Liver (tissue), 9 donors: ENCODE results near the gene ACTR1B. TPM values are rescaled to one million over a fixed set of nuclear protein-coding genes. Genes with fewer than 3 reads are reported as not detected.

Experiments
- DNase-seq: peaks from one replicate; pipeline ENCODE4 v3.0.0-alpha.2; 2017; ENCODE audit warnings: low spot score
- H3K27ac ChIP-seq, 2 donors: one replicate each; pipeline ENCODE4 v1.7.0; 2013; ENCODE audit warnings: inconsistent platforms in 2 of 2, low read length in 2 of 2, control low read depth in 1 of 2, low read depth in 1 of 2, mild to moderate bottlenecking in 1 of 2
- H3K27me3 ChIP-seq, 4 donors: one replicate each; pipeline versions ENCODE4 v1.6.1 to v1.7.0; 2013; ENCODE audit warnings: low read length in 3 of 4, inconsistent platforms in 1 of 4, mild to moderate bottlenecking in 1 of 4, moderate library complexity in 1 of 4; ENCODE audit not compliant: control insufficient read depth in 4 of 4, insufficient read depth in 4 of 4
- H3K36me3 ChIP-seq, 4 donors: one replicate each; pipeline versions ENCODE4 v1.6.1 to v1.7.0; 2013; ENCODE audit warnings: low read length in 3 of 4, mild to moderate bottlenecking in 3 of 4, low read depth in 1 of 4, moderate library complexity in 1 of 4; ENCODE audit not compliant: control insufficient read depth in 4 of 4, insufficient read depth in 3 of 4
- H3K4me1 ChIP-seq, 4 donors: one replicate each; pipeline versions ENCODE4 v1.6.1 to v1.7.0; 2013; ENCODE audit warnings: low read length in 3 of 4, mild to moderate bottlenecking in 3 of 4, moderate library complexity in 1 of 4; ENCODE audit not compliant: control insufficient read depth in 4 of 4, insufficient read depth in 4 of 4
- H3K4me3 ChIP-seq, 3 donors: one replicate each; pipeline versions ENCODE4 v1.6.1 to v1.7.0; 2013; ENCODE audit warnings: low read length in 3 of 3, control low read depth in 1 of 3, low read depth in 1 of 3, mild to moderate bottlenecking in 1 of 3
- H3K9ac ChIP-seq, 2 donors: one replicate each; pipeline ENCODE4 v1.7.0; 2013; ENCODE audit warnings: low read length in 2 of 2, mild to moderate bottlenecking in 2 of 2, moderate library complexity in 2 of 2, control low read depth in 1 of 2, low read depth in 1 of 2
- H3K9me3 ChIP-seq, 4 donors: one replicate each; pipeline versions ENCODE4 v1.6.1 to v1.7.0; 2013; ENCODE audit warnings: low read length in 3 of 4; ENCODE audit not compliant: control insufficient read depth in 4 of 4
- EGR1 ChIP-seq, 2 donors: IDR thresholded peaks; 2 replicates each; pipeline ENCODE4 v1.6.1; 2016 to 2018; ENCODE audit warnings: antibody characterized with exemption in 2 of 2, low read depth in 2 of 2
- FOXA1 ChIP-seq: IDR thresholded peaks from 2 replicates; pipeline ENCODE4 v1.6.1; 2016; ENCODE audit warnings: antibody characterized with exemption
- FOXA2 ChIP-seq: IDR thresholded peaks from 2 replicates; pipeline ENCODE4 v1.6.1; 2016; ENCODE audit warnings: antibody characterized with exemption
- GABPA ChIP-seq, 2 donors: IDR thresholded peaks in 1 of 2; conservative IDR thresholded peaks in 1 of 2; 2 replicates each; pipeline ENCODE4 v1.6.1; 2016; ENCODE audit warnings: antibody characterized with exemption in 2 of 2, mild to moderate bottlenecking in 1 of 2, moderate library complexity in 1 of 2
- HNF4A ChIP-seq, 2 donors: conservative IDR thresholded peaks; 2 replicates each; pipeline ENCODE4 v1.6.1; 2016; ENCODE audit warnings: antibody characterized with exemption in 2 of 2, mild to moderate bottlenecking in 2 of 2
- HNF4G ChIP-seq: IDR thresholded peaks from 2 replicates; pipeline ENCODE4 v1.6.1; 2016; ENCODE audit warnings: antibody characterized with exemption
- JUND ChIP-seq, 2 donors: IDR thresholded peaks; 2 replicates each; pipeline ENCODE4 v1.6.1; 2016; ENCODE audit warnings: antibody characterized with exemption in 2 of 2
- MAX ChIP-seq: IDR thresholded peaks from 2 replicates; pipeline ENCODE4 v1.6.1; 2016; ENCODE audit warnings: antibody characterized with exemption
- NR2F2 ChIP-seq: IDR thresholded peaks from 2 replicates; pipeline ENCODE4 v1.6.1; 2016; ENCODE audit warnings: antibody characterized with exemption
- RAD21 ChIP-seq, 2 donors: IDR thresholded peaks; 2 replicates each; pipeline ENCODE4 v1.6.1; 2016; ENCODE audit warnings: antibody characterized with exemption in 2 of 2, mild to moderate bottlenecking in 2 of 2
- RXRA ChIP-seq, 2 donors: IDR thresholded peaks; 2 replicates each; pipeline ENCODE4 v1.6.1; 2017 to 2018; ENCODE audit warnings: antibody characterized with exemption in 2 of 2, mild to moderate bottlenecking in 1 of 2
- SP1 ChIP-seq: IDR thresholded peaks from 2 replicates; pipeline ENCODE4 v1.6.1; 2018; ENCODE audit warnings: antibody characterized with exemption, mild to moderate bottlenecking
- TAF1 ChIP-seq: conservative IDR thresholded peaks from 2 replicates; pipeline ENCODE4 v1.6.1; 2016; ENCODE audit warnings: antibody characterized with exemption, mild to moderate bottlenecking
- YY1 ChIP-seq: IDR thresholded peaks from 2 replicates; pipeline ENCODE4 v1.6.1; 2016; ENCODE audit warnings: antibody characterized with exemption, mild to moderate bottlenecking
- ZBTB33 ChIP-seq: IDR thresholded peaks from 2 replicates; pipeline ENCODE4 v1.6.1; 2016; ENCODE audit warnings: antibody characterized with exemption
- WGBS: extraction: QIAGEN DNeasy Blood & Tissue Kit; methylation state at CpG from one replicate; pipeline ENCODE4 v1.1.7; 2013; 5-methylcytosine and 5-hydroxymethylcytosine counted together
- polyA plus RNA-seq, 2 donors: library from polyadenylated mRNA; stranded (reverse) in 1 of 2; unstranded in 1 of 2; fragments of 200-250 nt in 1 of 2; fragments of >200 nt in 1 of 2; fragmentation: Nextera tagmentation in 1 of 2; extraction: Ambion mirVana in 1 of 2; gene quantifications; one replicate each; pipeline versions ENCODE4 v1.2.1 to v1.2.3, GENCODE V29; 2013 to 2015
- total RNA-seq, 2 donors: library from RNA; depleted of rRNA; stranded (reverse); fragments of >200 nt; gene quantifications; one replicate each; pipeline ENCODE4 v1.2.3, GENCODE V29; 2014
- TF ChIP-seq, protein P1 (sequence below): fragments of 150-350 bp; IDR thresholded peaks from 2 replicates; pipeline ENCODE4 v1.5.1; 2017; ENCODE audit warnings: improper control_type of control experiment, low read depth, low read length; ENCODE audit not compliant: missing input control
- TF ChIP-seq, protein P2 (sequence below): IDR thresholded peaks from 2 replicates; pipeline ENCODE4 v1.6.1; 2016; ENCODE audit warnings: antibody characterized with exemption
- TF ChIP-seq, protein P3 (sequence below): IDR thresholded peaks from 2 replicates; pipeline ENCODE4 v1.6.1; 2016; ENCODE audit warnings: antibody characterized with exemption, mild to moderate bottlenecking
- donor health status: healthy.
- donor health status: healthy.
- donor health status: healthy.
- donor health status: healthy.
- donor health status: healthy.

Gene ACTR1B
- total and polyA plus RNA-seq, 4 donors = 15.3 to 35.8 (median 28.8) TPM

GRCh38 chr2:97677480-97677879, 13.6 kb upstream of the ACTR1B start:
- DNase-seq = no peak
- Histone ChIP-seq H3K27me3 (no peaks in the 10 kb centered on the region), H3K36me3 (no peaks in the 10 kb centered on the region), H3K4me1 (no peaks in the 10 kb centered on the region), H3K9me3 (no peaks in the 10 kb centered on the region), H3K27ac (no peak overlapping the region), H3K4me3 (no peak overlapping the region), H3K9ac (no peak overlapping the region)
- 87% methylated on average over 2 of the region's 2 CpGs for WGBS
- TF ChIP-seq RAD21 (IDR thresholded peaks at IDR 0.05) (no peak), FOXA2 (no peak), EGR1 (IDR thresholded peaks at IDR 0.05; ENCODE audit: low read depth in 2 of 2) (no peak), YY1 (no peak), FOXA1 (no peak), SP1 (no peak), JUND (IDR thresholded peaks at IDR 0.05) (no peak), TAF1 (no peak), RXRA (IDR thresholded peaks at IDR 0.05) (no peak), ZBTB33 (no peak), HNF4G (no peak)
- TF ChIP-seq, protein P1, sequence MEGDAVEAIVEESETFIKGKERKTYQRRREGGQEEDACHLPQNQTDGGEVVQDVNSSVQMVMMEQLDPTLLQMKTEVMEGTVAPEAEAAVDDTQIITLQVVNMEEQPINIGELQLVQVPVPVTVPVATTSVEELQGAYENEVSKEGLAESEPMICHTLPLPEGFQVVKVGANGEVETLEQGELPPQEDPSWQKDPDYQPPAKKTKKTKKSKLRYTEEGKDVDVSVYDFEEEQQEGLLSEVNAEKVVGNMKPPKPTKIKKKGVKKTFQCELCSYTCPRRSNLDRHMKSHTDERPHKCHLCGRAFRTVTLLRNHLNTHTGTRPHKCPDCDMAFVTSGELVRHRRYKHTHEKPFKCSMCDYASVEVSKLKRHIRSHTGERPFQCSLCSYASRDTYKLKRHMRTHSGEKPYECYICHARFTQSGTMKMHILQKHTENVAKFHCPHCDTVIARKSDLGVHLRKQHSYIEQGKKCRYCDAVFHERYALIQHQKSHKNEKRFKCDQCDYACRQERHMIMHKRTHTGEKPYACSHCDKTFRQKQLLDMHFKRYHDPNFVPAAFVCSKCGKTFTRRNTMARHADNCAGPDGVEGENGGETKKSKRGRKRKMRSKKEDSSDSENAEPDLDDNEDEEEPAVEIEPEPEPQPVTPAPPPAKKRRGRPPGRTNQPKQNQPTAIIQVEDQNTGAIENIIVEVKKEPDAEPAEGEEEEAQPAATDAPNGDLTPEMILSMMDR = no peak
- TF ChIP-seq, protein P2, sequence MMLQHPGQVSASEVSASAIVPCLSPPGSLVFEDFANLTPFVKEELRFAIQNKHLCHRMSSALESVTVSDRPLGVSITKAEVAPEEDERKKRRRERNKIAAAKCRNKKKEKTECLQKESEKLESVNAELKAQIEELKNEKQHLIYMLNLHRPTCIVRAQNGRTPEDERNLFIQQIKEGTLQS = no peak

DNA sequence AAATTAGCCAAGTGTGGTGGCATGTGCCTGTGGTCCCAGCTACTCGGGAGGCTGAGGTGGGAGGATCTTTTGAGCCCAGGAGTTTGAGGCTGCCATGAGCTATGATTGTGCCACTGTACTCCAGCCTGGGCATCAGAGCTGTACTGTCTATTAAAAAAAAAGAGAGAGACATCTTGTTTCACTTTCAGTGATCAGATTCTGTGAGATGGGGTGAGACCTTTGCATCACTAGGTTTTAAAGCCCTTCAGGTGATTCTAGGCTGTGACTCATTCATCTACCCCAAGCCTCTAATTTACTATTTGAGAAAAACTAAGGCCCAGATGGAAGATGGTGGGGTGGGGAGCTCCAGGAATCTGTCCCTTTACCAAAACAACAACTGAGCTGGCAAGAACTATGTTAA, 12.8 kb upstream of the ACTR1B start:
- Histone ChIP-seq H3K9ac (no peak overlapping the region), H3K36me3 (no peaks in the 10 kb centered on the region), H3K27me3 (no peaks in the 10 kb centered on the region), H3K27ac (no peak overlapping the region), H3K4me3 (no peak overlapping the region), H3K9me3 (no peaks in the 10 kb centered on the region), H3K4me1 (no peaks in the 10 kb centered on the region)
- WGBS = 98% methylated on average over 1 of the region's 1 CpG
- no peak for TF ChIP-seq YY1
- no peak for TF ChIP-seq GABPA (IDR thresholded peaks at IDR 0.05 in 1 of 2, conservative IDR thresholded peaks at IDR 0.05 in 1 of 2)
- no peak for TF ChIP-seq FOXA2
- TF ChIP-seq FOXA1 = no peak
- TF ChIP-seq, protein P3, sequence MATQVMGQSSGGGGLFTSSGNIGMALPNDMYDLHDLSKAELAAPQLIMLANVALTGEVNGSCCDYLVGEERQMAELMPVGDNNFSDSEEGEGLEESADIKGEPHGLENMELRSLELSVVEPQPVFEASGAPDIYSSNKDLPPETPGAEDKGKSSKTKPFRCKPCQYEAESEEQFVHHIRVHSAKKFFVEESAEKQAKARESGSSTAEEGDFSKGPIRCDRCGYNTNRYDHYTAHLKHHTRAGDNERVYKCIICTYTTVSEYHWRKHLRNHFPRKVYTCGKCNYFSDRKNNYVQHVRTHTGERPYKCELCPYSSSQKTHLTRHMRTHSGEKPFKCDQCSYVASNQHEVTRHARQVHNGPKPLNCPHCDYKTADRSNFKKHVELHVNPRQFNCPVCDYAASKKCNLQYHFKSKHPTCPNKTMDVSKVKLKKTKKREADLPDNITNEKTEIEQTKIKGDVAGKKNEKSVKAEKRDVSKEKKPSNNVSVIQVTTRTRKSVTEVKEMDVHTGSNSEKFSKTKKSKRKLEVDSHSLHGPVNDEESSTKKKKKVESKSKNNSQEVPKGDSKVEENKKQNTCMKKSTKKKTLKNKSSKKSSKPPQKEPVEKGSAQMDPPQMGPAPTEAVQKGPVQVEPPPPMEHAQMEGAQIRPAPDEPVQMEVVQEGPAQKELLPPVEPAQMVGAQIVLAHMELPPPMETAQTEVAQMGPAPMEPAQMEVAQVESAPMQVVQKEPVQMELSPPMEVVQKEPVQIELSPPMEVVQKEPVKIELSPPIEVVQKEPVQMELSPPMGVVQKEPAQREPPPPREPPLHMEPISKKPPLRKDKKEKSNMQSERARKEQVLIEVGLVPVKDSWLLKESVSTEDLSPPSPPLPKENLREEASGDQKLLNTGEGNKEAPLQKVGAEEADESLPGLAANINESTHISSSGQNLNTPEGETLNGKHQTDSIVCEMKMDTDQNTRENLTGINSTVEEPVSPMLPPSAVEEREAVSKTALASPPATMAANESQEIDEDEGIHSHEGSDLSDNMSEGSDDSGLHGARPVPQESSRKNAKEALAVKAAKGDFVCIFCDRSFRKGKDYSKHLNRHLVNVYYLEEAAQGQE = no peak
- no peak for TF ChIP-seq MAX
- TF ChIP-seq HNF4A (conservative IDR thresholded peaks at IDR 0.05) = no peak
- no peak for TF ChIP-seq NR2F2
- TF ChIP-seq ZBTB33 = no peak
- no peak for DNase-seq
